Activated CD8-positive, alpha-beta memory T cell treated with anti-CD3 and anti-CD28 coated beads for 36 hours (primary cell): Measurements from ENCODE around the gene P3H3. TPM values are rescaled to one million over a fixed set of nuclear protein-coding genes. Genes with fewer than 3 reads are reported as not detected.

ENCODE experiments used
- CTCF ChIA-PET: fragments of 350-600 bp; sonication (Branson Sonifier 250); formaldehyde crosslinking; loops from one replicate; lab custom pipeline; 2021; ENCODE audit warnings: antibody characterized with exemption; lab: Charles Lee
- POLR2A ChIA-PET: fragments of 350-600 bp; sonication (Branson Sonifier 250); formaldehyde crosslinking; loops from one replicate; lab custom pipeline; 2021; ENCODE audit warnings: antibody characterized with exemption; lab: Charles Lee
- total RNA-seq, 2 experiments: library from RNA; stranded (reverse); gene quantifications; one replicate each; pipeline ENCODE4 v1.2.3, GENCODE V29; 2021

The P3H3 gene
- total RNA-seq, 2 experiments from 2014 or later: 1.8 TPM

- POLR2A ChIA-PET: interaction anchor here (1.2 kb wide), 1 partner anchor 103 kb away, joined by 3 read pairs; no protein-coding TSS in a partner anchor
- CTCF ChIA-PET: interaction anchor here (1.0 to 2.2 kb wide), 4 partner anchors 33 to 47 kb away, joined by 3 to 11 read pairs (median 3); partner anchors contain the start of gene MLF2
Measured at GRCh38 chr12:6791931-6792520, 36.2 kb upstream of the P3H3 start.

GRCh38 chr12:6792522-6793201 is 35.5 kb upstream of the P3H3 start:
- ChIA-PET POLR2A (interaction anchor here (1.2 kb wide), 1 partner anchor 104 kb away, joined by 3 read pairs; no protein-coding TSS in a partner anchor), CTCF (interaction anchor here (1.0 to 2.2 kb wide), 6 partner anchors 18 to 47 kb away, joined by 3 to 11 read pairs (median 3); partner anchors contain the start of gene MLF2)

GRCh38 chr12:6795088-6795487 is 33.1 kb upstream of the P3H3 start:
- POLR2A ChIA-PET: no interaction called here
- CTCF ChIA-PET: interaction anchor here (0.6 to 1.4 kb wide), 5 partner anchors 10 to 204 kb away, joined by 3 to 4 read pairs (median 3); no protein-coding TSS in a partner anchor

- ChIA-PET POLR2A (no interaction called here), CTCF (interaction anchor here (0.9 to 1.4 kb wide), 3 partner anchors 8 to 43 kb away, joined by 3 to 5 read pairs (median 4); no protein-coding TSS in a partner anchor)
Measured at GRCh38 chr12:6796576-6796975, 31.6 kb upstream of the P3H3 start.

GRCh38 chr12:6799147-6799546 is 29.1 kb upstream of the P3H3 start:
- ChIA-PET POLR2A (no interaction called here), CTCF (no interaction called here)

- ChIA-PET CTCF (interaction anchor here (1.3 kb wide), 1 partner anchor 14 kb away, joined by 3 read pairs; no protein-coding TSS in a partner anchor), POLR2A (no interaction called here)
Measured at GRCh38 chr12:6807170-6807569, 21.0 kb upstream of the P3H3 start.

GRCh38 chr12:6809056-6809455 is 19.2 kb upstream of the P3H3 start:
- ChIA-PET POLR2A (no interaction called here), CTCF (interaction anchor here (1.2 to 1.5 kb wide), 2 partner anchors 14 to 42 kb away, joined by 5 read pairs; partner anchors contain the start of gene PTMS)

GRCh38 chr12:6810758-6811157 is 17.4 kb upstream of the P3H3 start:
- ChIA-PET CTCF (interaction anchor here (0.5 to 1.0 kb wide), 5 partner anchors 9 to 44 kb away, joined by 3 to 6 read pairs (median 3); no protein-coding TSS in a partner anchor), POLR2A (no interaction called here)

GRCh38 chr12:6813363-6813762 is 14.8 kb upstream of the P3H3 start:
- CTCF ChIA-PET: interaction anchor here (0.9 to 3.5 kb wide), 3 partner anchors 13 to 121 kb away, joined by 3 to 13 read pairs (median 4); no protein-coding TSS in a partner anchor

GRCh38 chr12:6816598-6816997 is 11.6 kb upstream of the P3H3 start:
- ChIA-PET POLR2A (no interaction called here), CTCF (no interaction called here)

More at GRCh38 chr12:6813363-6813762, 14.8 kb upstream of the P3H3 start:
- POLR2A ChIA-PET: no interaction called here

GRCh38 chr12:6817098-6817497 is 11.1 kb upstream of the P3H3 start:
- CTCF ChIA-PET: no interaction called here

GRCh38 chr12:6817662-6818157 is 10.5 kb upstream of the P3H3 start:
- CTCF ChIA-PET: no interaction called here
- POLR2A ChIA-PET: no interaction called here

More at GRCh38 chr12:6817098-6817497, 11.1 kb upstream of the P3H3 start:
- POLR2A ChIA-PET: no interaction called here

GRCh38 chr12:6818222-6818621 is 10.0 kb upstream of the P3H3 start:
- CTCF ChIA-PET: interaction anchor here (1.1 kb wide), 1 partner anchor 51 kb away, joined by 3 read pairs; no protein-coding TSS in a partner anchor
- POLR2A ChIA-PET: no interaction called here

- POLR2A ChIA-PET: no interaction called here
- CTCF ChIA-PET: interaction anchor here (1.1 kb wide), 1 partner anchor 52 kb away, joined by 3 read pairs; no protein-coding TSS in a partner anchor
Measured at GRCh38 chr12:6818645-6819044, 9.6 kb upstream of the P3H3 start.

- CTCF ChIA-PET: interaction anchor here (0.6 to 1.3 kb wide), 3 partner anchors 35 to 289 kb away, joined by 3 read pairs; no protein-coding TSS in a partner anchor
- POLR2A ChIA-PET: no interaction called here
Measured at GRCh38 chr12:6819106-6820030, 8.8 kb upstream of the P3H3 start.

- POLR2A ChIA-PET: no interaction called here
- CTCF ChIA-PET: interaction anchor here (0.6 to 9.6 kb wide), 3 partner anchors 36 to 289 kb away, joined by 3 to 91 read pairs (median 3); partner anchors contain the start of gene MLF2
Measured at GRCh38 chr12:6820166-6820565, 8.0 kb upstream of the P3H3 start.

GRCh38 chr12:6821591-6822425 is 6.4 kb upstream of the P3H3 start, which contains the start of gene GPR162:
GPR162 (plus strand) TSS chr12:6821821; CDS start chr12:6823899, 2,078 bp downstream.
- ChIA-PET CTCF (interaction anchor here (1.1 to 9.6 kb wide), 5 partner anchors 13 to 68 kb away, joined by 3 to 91 read pairs (median 5); partner anchors contain the start of gene MLF2), POLR2A (interaction anchor here (0.8 kb wide), 1 partner anchor 37 kb away, joined by 3 read pairs; no protein-coding TSS in a partner anchor)
